Epidermal melanocyte (primary cell): ENCODE measurements around the gene RCAN3.
"Not testable (repeated sequence)": the region's sequence is repeated elsewhere in the genome, so short reads cannot be mapped to it uniquely, and the experiment has no call there.

ENCODE experiments used
- DNase-seq: peaks from one replicate; pipeline ENCODE4 v3.0.0; 2011; ENCODE audit warnings: low spot score; ENCODE audit not compliant: insufficient read length

The RCAN3 gene

GRCh38 chr1:24486331-24487065 lies 16.1 kb upstream of the RCAN3 start:
- DNase-seq = no peak

DNA sequence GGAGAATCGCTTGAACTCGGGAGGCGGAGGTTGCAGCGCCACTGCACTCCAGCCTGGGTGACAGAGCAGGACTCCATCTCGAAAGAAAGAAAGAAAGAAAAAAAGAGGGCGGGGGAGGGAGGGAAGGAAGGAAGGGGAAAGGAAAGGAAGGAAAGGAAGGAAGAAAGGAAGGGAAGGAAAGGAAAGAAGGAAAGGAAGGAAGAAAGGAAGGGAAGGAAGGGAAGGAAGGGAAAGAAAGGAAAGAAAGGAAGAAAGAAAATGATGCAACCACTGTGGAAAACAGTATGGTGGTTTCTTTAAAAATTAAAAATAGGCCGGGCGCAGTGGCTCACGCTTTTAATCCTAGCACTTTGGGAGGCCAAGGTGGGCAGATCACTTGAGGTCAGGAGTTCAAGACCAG lies 15.2 kb upstream of the RCAN3 start:
- no peak for DNase-seq

- not testable (repeated sequence) for DNase-seq
These were observed 14.5 kb upstream of the RCAN3 start for GRCh38 chr1:24488159-24488558.

GRCh38 chr1:24489674-24490073 lies 13.0 kb upstream of the RCAN3 start:
- no peak for DNase-seq

DNA sequence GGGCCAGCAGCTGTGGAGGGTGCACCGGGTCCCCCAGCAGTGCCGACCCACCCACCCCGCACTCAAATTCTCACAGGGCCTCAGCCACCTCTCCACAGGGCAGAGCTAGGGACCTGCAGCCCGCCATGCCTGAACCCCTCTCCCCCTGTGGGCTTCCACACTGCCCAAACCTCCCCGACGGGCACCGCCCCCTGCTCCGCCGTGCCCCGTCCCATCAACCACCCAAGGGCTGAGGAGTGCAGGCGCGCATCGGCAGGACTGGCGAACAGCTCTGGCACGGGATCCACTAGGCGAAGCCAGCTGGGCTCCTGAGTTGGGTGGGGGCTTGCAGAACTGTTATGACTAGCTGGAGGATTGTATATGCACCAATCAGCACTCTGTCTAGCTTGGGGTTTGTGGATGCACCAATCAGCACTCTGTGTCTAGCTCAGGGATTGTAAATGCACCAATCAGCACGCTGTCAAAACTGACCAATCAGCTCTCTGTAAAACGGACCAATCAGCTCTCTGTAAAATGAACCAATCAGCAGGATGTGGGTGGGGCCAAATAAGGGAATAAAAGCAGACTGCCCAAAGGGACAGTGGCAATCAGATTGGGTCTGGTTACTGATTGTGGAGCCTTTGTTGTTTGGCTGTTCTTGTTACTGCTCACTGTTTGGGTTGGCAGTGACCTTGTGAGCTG lies 12.4 kb upstream of the RCAN3 start:
- DNase-seq = no peak

- DNase-seq = no peak
These were observed 10.9 kb upstream of the RCAN3 start for GRCh38 chr1:24491577-24492360.

- not testable (repeated sequence) for DNase-seq
These were observed 9.7 kb upstream of the RCAN3 start for GRCh38 chr1:24492935-24493334.

- no peak for DNase-seq
These were observed 8.9 kb upstream of the RCAN3 start for GRCh38 chr1:24493785-24494184.

GRCh38 chr1:24498589-24498988 lies 4.0 kb upstream of the RCAN3 start:
- no peak for DNase-seq

- no peak for DNase-seq
These were observed 2.1 kb upstream of the RCAN3 start for GRCh38 chr1:24500448-24501048.

DNA sequence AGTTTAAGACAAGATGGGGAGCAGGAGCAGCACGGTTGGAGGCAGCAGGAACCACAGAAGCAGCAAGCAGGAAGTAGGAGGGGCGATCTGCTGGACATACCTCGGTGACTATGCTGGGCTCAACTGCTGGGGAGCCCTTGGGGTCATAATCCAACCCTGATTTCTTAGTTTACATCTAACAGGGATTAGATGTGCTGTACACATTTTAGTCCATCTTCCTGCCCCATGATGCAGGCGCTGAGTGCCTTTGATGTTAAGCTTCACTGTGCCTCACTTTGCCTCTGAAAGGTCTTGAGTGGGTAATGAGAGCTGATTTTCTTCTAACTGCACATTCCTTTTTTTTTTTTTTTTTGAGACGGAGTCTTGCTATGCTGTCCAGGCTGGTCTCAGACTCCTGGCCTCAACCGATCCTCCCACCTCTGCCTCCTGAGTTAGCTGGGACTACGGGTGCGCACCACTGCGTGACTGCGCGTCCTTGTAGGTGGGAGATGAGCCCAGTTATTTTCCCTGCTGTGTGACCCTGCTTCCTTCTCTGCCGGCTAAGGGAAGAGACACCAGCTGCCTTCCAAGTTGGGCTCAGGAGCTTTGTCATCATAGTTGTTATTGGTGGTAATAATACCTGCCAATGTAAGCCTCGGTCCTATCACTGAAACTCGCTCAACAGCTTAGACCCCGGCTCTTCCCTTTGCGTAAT lies 1.1 kb upstream of the RCAN3 start:
- no peak for DNase-seq

- no peak for DNase-seq
These were observed 449 bp upstream of the RCAN3 start for GRCh38 chr1:24502065-24502708.

- DNase-seq = no peak
These were observed 569 bp downstream of the RCAN3 start for GRCh38 chr1:24503059-24503751.

DNA sequence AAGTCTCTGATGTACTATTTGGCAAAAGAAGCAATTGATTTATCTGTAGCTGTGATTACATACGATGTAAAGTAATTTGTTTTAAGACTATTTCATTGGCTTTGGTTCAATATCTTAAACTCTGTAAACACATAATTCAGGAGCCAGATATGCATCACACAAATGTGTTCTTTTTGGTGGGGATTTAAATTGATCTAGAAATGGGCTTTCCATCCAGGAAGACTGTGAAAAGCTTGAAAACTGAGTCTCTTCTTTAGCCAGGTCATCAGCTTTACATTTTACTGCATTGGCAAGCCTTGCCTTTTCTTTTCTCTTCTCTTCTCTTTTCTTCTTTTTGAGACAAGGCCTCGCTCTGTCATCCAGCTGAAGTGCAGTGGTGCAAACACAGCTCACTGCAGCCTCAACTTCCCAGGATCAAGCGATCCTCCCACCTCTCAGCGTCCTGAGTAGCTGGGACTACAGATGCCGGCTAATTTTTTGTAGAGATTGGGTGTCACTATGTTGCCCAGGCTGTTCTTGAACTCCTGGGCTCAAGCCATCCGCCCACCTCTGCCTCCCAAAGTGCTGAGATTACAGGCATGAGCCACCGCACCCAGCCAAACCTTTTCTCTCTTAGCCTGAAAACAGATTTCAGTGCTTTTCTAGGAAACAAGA lies 1.4 kb downstream of the RCAN3 start:
- DNase-seq = no peak

GRCh38 chr1:24504560-24504959 lies 1.9 kb downstream of the RCAN3 start:
- no peak for DNase-seq

DNA sequence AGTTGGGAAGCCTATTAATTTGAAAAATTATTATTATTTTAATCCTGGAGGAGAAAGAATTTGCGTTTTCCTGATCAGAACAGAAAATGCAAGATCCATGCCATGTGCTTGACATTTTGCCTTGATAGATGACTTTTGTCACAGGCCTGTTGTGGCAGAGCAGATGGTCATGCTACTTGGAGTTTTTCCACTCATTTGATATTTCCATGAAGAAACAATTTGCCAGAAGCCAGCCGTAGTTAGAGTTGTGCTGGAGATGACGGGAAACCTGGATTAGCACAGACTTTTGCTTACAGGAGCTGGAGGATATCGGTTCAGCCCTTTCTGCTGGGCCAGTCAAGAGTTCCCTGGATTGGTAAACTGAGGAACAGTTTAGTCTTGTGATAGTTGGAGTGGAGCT lies 3.2 kb downstream of the RCAN3 start:
- DNase-seq = no peak

DNA sequence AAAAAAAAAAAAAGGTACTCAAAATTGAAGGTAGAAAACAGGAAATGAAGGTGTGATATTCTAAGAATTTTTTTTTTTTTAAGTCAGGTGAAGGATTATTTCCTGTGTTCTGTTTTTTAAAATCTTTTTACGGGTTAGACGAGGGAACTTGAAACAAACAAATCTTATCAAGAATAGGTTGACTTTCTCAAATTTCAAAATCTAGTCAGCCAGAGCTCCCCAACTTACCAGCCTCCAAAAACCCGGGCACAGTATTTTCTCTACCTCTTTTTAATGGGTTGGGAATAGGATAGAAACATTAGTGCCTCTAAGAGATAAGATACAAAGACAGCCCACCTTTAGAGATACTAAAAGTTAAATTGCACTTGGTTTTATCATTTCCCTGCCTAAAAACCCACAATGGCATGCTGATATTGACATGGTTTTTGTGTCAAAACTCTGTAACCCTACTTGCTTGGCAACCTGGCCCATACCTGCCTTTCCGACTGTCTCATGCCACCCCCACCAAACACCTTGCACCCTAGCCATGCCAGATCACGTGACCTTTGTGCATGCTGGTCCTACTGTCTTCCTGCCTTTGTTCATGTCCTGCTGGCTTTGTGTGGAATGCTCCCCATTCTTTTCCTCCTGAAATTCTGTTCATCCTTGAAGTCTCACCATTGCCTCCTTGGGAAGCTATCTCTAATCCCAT lies 4.2 kb downstream of the RCAN3 start:
- DNase-seq = no peak

DNA sequence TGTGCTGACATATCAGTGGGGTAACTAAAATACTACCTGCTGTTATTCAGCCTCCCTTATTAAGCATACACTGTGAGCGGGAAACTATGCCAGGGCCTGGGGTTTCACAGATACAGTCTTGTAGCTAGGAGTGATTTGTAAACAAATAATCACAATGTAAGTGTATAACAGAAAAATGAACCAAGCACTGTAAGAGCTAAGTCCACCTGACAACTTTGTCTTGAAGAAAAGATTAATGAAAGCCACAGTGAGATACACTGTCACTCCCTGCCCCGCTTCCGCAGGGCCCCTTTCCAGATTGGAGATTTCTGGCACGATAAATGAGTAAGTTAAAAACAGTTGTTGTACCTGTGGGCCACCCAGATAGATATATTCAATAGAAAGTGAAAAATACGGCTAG lies 4.8 kb downstream of the RCAN3 start:
- DNase-seq = no peak

DNA sequence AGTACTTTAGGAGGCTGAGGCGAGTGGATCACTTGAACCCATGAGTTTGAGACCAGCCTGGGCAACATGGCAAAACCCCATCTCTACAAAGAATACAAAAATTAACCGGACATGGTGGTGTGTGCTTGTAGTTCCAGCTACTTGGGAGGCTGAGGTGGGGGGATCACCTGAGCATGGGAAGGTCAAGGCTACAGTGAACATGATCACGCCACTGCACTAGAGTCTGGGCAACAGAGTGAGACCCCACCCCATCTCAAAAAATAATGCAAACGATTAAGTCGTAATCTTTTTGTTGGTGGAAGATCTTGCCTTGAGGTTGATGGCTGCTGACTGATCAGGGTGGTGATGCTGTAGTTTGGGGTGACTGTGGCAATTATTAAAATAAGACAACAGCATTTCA lies 6.3 kb downstream of the RCAN3 start:
- no peak for DNase-seq
